HG03571 (cell line): Measurements from ENCODE around the gene RANBP9.

Source experiments
- ATAC-seq: cut with Tn5 transposase; IDR thresholded peaks from one replicate; pipeline ENCODE4 v1.9.1; 2021; ENCODE audit not compliant: unreplicated experiment

Gene RANBP9

DNA sequence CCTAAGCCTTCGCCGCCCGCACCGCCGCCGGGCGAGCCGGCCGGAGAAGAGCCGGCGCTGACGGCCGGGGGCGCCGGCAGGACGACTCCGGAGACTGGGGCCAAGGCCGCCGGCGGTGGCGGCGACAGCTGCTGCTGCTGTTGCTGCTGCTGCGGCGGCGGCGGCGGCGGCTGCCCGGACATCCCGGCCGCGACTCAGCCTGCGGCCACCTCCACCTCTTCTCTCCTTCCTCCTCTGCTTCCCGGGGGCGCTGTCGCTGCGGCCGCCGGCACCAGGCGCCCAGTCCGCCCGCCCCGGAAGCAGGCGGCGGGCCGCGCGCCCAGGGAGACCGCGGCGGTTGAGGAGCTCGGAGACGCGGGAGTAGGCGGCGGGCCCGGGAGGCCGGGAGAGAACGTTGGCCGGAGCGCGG, 307 bp downstream of the RANBP9 start:
- ATAC-seq = peak; percentile 56

- ATAC-seq = peak; percentile 15
Observed at GRCh38 chr6:13710552-13711323, 897 bp downstream of the RANBP9 start.

DNA sequence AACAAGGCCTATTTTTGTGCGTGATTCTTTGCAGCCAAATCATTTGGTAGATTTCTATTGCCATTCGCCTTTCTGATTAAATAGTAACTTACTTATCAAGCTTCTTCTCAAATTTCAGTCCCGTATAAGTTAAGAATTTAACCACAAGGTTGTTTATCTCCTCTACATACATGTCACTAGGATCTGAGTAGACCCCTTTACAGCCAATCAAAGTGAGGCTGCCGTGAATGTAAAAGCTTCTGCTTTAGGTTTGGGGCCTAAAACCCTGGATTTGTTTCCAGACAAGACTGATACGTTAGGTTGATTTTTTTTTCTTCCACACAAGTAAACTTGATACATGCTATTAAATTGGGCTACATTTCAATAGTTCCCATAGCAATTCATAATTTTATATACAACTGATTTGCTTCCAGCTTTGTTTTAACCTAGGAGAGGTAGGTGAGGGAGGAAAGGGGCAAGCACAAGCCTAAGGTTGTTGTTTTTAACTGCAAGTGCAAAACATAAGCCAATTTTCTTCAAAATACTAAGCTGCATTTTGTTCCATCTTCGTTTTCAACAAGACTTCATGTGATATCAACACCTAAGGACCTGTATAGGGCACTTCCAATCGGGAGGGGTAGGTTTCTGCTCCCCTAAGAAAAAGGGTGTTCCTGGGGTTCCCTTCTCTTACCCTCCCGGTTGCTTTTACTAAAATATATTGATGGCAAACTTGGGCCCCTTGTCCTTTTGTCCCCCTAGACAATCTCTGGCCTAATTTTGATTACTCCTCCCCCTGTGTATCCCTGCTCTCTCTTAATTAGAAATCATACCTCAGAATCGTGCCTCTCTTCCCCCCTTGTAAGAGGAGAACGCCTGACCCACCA, 1.7 kb downstream of the RANBP9 start:
- ATAC-seq = no peak

DNA sequence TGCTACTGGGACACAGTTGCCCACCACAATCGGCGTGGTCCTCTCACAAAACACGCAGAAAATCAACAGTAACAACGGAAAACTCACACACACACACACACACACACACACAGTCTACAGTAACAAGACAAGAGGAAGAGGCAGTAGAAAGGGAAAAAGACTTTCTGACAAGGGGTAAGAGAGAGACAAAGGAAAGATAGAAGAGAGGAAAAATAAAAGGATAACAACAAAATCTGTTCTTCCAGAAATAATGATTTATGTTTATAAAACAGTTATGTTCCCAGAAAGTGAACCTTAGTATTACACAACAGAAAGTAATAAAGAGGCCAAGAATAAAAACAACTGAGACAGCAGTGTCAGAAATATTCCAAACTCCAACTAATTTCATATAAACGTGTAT, 2.9 kb downstream of the RANBP9 start:
- ATAC-seq = no peak

DNA sequence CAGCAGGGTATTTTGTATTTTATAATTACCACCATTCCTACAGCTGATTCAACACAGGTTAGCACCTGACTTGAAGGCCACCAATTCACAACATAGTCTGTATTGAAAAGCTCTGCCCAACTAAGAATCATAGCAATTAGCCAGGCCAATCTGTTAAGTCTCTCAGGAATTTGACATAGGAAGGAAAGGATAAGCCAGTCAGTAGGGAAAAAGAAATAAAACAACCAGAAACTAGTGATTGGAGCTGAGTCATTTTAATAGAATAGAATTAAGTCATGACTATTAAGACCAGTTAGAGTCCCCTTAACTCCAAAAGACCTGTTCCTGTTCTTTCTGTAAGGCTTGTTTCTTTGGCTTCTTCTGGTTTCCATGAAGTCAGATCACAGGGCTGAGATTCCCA, 8.1 kb downstream of the RANBP9 start:
- ATAC-seq = no peak

GRCh38 chr6:13702809-13703302, 8.8 kb downstream of the RANBP9 start:
- no peak for ATAC-seq

DNA sequence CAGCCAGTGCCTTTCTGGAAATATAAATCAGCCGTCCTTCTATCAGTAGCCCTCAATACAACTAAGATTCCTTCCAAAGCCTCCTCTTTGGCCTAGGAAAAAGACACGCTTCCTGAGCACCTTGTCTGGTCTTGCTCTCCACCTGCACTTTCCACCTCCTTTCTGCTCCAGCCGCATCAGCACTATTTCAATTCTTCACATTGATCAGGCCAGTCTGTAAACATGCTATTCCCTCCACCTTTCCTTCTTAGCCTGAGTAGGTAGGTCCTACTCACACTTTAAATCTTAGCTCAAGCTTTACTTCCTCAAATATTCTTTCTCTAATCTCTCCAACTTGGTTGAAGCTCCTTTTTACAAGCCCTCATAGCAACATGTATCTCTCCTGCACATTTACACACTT, 11.4 kb downstream of the RANBP9 start:
- ATAC-seq = no peak

GRCh38 chr6:13698715-13699114, 12.9 kb downstream of the RANBP9 start:
- no peak for ATAC-seq

- no peak for ATAC-seq
Observed at GRCh38 chr6:13697857-13698256, 13.8 kb downstream of the RANBP9 start.

GRCh38 chr6:13696226-13696625, 15.4 kb downstream of the RANBP9 start:
- no peak for ATAC-seq

DNA sequence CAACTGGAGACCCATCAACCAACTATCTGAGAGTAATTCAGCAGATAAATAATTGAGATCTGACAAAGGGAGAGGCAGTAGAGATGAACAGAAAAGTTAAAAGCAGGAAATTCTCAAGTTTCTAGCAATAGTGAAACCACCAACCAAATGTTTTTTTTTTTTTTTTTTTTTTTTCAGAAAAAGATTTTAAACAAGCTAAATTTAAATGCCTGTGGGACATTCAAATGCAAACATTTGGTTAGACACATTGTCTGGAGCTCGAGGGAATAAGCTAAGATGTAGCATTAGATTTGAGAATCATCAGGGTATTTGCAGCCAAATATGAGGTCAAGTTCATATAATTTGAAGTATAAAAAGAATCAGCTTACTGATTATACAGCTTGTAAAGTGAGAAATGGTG, 16.4 kb downstream of the RANBP9 start:
- no peak for ATAC-seq

- ATAC-seq = no peak
Observed at GRCh38 chr6:13694562-13694961, 17.1 kb downstream of the RANBP9 start.

DNA sequence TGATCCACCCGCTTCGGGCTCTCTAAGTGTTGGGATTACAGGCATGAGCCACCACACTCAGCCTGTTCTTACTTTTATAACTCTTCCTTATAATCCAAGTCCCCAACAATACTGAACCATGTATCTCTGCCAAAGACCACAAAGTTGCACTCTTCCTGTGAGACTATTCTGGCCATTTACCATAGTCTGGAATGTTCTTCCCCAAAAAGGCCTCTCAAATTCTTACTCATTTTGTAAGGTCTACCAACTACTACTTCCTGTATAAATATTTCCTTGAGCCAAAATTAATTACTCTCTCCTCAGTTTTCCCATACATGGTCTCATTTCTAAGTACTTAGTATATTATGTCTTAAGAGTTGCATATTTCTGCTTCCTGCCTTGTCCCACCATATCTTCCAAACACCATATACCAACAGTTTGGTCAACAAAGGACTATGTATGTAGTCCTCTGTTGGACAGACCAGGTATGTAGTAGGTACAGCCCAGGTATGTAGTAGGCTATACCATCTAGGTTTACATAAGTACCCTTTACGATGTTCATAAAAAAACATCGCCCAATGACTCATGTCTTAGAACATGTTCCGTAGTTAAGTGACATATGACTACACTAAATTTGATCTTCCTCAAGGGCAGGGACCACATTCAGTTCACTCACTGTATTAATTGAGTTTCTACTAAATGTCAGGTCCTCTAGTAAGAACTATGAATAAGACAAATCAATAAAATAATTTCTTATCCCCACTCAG, 22.0 kb downstream of the RANBP9 start:
- no peak for ATAC-seq

DNA sequence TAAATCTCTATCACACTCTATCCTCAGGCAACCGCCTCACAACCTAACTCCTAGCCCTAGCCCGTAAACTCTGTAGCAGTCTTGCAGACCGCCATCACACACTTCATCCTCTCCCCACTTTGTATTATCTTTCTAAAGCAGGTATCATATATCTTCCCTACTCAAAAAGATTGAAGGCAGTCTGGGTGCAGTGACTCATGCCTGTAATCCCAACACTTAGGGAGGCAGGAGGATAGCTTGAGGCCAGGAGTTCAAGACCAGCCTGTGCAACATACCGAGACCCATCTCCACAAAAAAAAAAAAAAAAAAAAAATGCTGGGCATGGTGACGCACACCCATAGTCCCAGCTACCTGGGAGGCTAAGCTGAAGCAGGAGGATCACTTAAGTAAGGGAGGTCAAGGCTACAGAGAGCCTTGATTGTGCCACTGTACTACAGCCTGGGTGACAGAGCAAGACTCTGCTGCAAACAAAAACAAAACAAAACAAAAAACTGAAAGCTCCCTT, 22.9 kb downstream of the RANBP9 start:
- no peak for ATAC-seq

DNA sequence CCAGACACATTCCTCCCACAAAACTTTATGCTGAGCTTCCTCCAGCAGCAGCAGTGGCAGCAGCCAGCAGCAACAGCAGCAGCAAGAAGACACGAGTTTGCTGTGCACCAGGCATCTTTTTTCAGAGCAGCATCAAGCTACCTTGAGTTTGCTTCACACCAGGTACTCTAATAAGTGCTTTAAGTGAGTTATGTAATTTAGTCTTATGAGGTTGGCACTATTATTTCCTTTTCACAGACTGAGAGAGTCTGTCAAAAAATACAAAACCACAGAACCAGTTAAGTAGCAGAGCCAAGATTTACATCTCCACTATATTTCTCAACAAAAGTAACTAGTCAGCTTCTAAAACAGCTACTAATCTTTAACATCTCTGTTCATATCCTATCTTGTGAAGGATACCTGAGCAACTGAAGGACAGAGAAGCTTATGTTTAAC, 23.7 kb downstream of the RANBP9 start:
- ATAC-seq = no peak

GRCh38 chr6:13684855-13685254, 26.8 kb downstream of the RANBP9 start:
- ATAC-seq = no peak

GRCh38 chr6:13683038-13683437, 28.6 kb downstream of the RANBP9 start:
- no peak for ATAC-seq

GRCh38 chr6:13682346-13682745, 29.3 kb downstream of the RANBP9 start:
- no peak for ATAC-seq

DNA sequence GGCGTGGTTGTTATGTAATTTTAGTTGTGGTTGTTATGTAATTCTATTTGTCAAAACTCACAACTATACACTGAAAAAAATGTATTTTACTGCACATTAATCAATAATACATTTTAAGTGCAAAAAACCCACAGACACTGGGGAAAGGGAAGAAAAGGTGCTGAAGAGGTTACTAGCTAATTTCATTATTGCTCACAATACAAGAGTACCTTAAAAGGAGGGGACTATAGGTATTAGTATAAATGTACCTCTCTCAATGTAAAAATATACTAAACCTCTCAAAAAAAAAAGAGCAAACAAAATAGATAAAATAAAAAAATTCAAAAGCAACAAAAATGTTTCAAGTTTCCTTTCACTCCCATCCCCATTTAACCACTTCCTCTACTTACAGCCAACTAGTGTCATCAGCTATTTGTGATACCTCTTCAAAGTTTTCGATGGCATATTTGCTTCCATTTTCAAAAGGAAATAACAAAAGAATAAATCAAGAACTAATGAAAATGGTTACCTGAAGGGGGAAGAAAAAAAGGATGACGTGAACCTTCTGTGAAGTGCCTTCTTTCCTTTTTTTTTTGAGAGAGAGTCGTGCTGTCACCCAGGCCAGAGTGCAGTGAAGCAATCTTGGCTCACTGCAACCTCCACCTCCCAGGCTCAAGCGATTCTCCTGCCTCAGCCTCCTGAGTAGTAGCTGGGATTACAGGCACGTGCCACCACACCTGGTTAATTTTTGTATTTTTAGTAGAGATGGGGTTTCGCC, 30.2 kb downstream of the RANBP9 start:
- peak; percentile 64 for ATAC-seq

GRCh38 chr6:13680448-13680968, 31.1 kb downstream of the RANBP9 start:
- no peak for ATAC-seq
